Stimulated activated CD8-positive, alpha-beta memory T cell treated with anti-CD3 and anti-CD28 coated beads, Interleukin-7, amount 100 ng/mL, for 24 hours (primary cell): Measurements from ENCODE around the gene UNC13C.
A peak's percentile ranks its signal among the peaks of the same experiment; 100 is the strongest.
"Not testable (repeated sequence)": the region's sequence is repeated elsewhere in the genome, so short reads cannot be mapped to it uniquely, and the experiment has no call there.

Source experiments
- DNase-seq: peaks from one replicate; pipeline ENCODE4 v3.0.0-alpha.2; 2020; ENCODE audit warnings: low read depth

Gene UNC13C

GRCh38 chr15:53978253-53978906 lies at the start of gene UNC13C:
Gene UNC13C (plus strand): TSS chr15:53978441. CDS start chr15:54012904, 34,463 bp downstream.
- no peak for DNase-seq

- no peak for DNase-seq
Measured at GRCh38 chr15:53936137-53936536, 42.1 kb upstream of the UNC13C start.

- not testable (repeated sequence) for DNase-seq
Measured at GRCh38 chr15:53937632-53938031, 40.6 kb upstream of the UNC13C start.

GRCh38 chr15:53950572-53950971 lies 27.7 kb upstream of the UNC13C start:
- DNase-seq: no peak

- no peak for DNase-seq
Measured at GRCh38 chr15:53955396-53955795, 22.8 kb upstream of the UNC13C start.

GRCh38 chr15:53962646-53963561 lies 15.3 kb upstream of the UNC13C start:
- DNase-seq: peak; percentile 1

GRCh38 chr15:53963801-53964200 lies 14.4 kb upstream of the UNC13C start:
- no peak for DNase-seq

GRCh38 chr15:53974121-53974520 lies 4.1 kb upstream of the UNC13C start:
- DNase-seq: no peak

- DNase-seq: no peak
Measured at GRCh38 chr15:53974813-53975212, 3.4 kb upstream of the UNC13C start.

- no peak for DNase-seq
Measured at GRCh38 chr15:53976844-53977392, 1.3 kb upstream of the UNC13C start.

GRCh38 chr15:53979051-53979788 lies 979 bp downstream of the UNC13C start:
- DNase-seq: no peak

- DNase-seq: no peak
Measured at GRCh38 chr15:53980021-53980420, 1.8 kb downstream of the UNC13C start.

- no peak for DNase-seq
Measured at GRCh38 chr15:53982071-53982680, 3.9 kb downstream of the UNC13C start.

GRCh38 chr15:53982876-53983275 lies 4.6 kb downstream of the UNC13C start:
- DNase-seq: no peak

GRCh38 chr15:53984221-53984620 lies 6.0 kb downstream of the UNC13C start:
- DNase-seq: no peak

GRCh38 chr15:53985562-53985961 lies 7.3 kb downstream of the UNC13C start:
- DNase-seq: no peak

- no peak for DNase-seq
Measured at GRCh38 chr15:53987480-53987879, 9.2 kb downstream of the UNC13C start.

GRCh38 chr15:54007256-54007655 lies 29.0 kb downstream of the UNC13C start:
- DNase-seq: no peak

GRCh38 chr15:54011656-54012055 lies 33.4 kb downstream of the UNC13C start:
- DNase-seq: no peak

GRCh38 chr15:54014067-54014655 lies 35.9 kb downstream of the UNC13C start:
- no peak for DNase-seq

- no peak for DNase-seq
Measured at GRCh38 chr15:54017251-54017650, 39.0 kb downstream of the UNC13C start.
